SKM-1 (cell line): ENCODE data around the gene ADAP1.
"Not testable (repeated sequence)": the region's sequence is repeated elsewhere in the genome, so short reads cannot be mapped to it uniquely, and the experiment has no call there.

ENCODE experiments used
- DNase-seq: peaks from one replicate; lab custom pipeline; 2025; ENCODE audit not compliant: unreplicated experiment; lab: John Stamatoyannopoulos, UW

The ADAP1 gene

GRCh38 chr7:940599-941408, 13.7 kb downstream of the ADAP1 start:
- DNase-seq = no peak

- DNase-seq = no peak
These were observed 14.6 kb downstream of the ADAP1 start for GRCh38 chr7:939843-940242.

GRCh38 chr7:938546-939185, 15.8 kb downstream of the ADAP1 start:
- no peak for DNase-seq

- no peak for DNase-seq
These were observed 16.5 kb downstream of the ADAP1 start for GRCh38 chr7:937856-938484.

- DNase-seq = no peak
These were observed 18.0 kb downstream of the ADAP1 start for GRCh38 chr7:936386-937054.

- DNase-seq = no peak
These were observed 18.6 kb downstream of the ADAP1 start for GRCh38 chr7:935874-936385.

GRCh38 chr7:935164-935873, 19.2 kb downstream of the ADAP1 start:
- DNase-seq = no peak

- no peak for DNase-seq
These were observed 19.9 kb downstream of the ADAP1 start for GRCh38 chr7:934469-935163.

GRCh38 chr7:932651-932975, 21.9 kb downstream of the ADAP1 start:
- DNase-seq = no peak

GRCh38 chr7:931871-932650, 22.4 kb downstream of the ADAP1 start:
- DNase-seq = no peak

- DNase-seq = peak; percentile 80
These were observed 23.3 kb downstream of the ADAP1 start for GRCh38 chr7:930975-931758.

- DNase-seq = no peak
These were observed 25.2 kb downstream of the ADAP1 start for GRCh38 chr7:929311-929711.

GRCh38 chr7:927031-927671, 27.3 kb downstream of the ADAP1 start:
- DNase-seq = no peak

GRCh38 chr7:926061-927030, 28.1 kb downstream of the ADAP1 start:
- DNase-seq = no peak

- DNase-seq = no peak
These were observed 28.9 kb downstream of the ADAP1 start for GRCh38 chr7:925601-926000.

GRCh38 chr7:924541-925231, 29.8 kb downstream of the ADAP1 start:
- no peak for DNase-seq

- DNase-seq = not testable (repeated sequence)
These were observed 30.4 kb downstream of the ADAP1 start for GRCh38 chr7:924042-924441.
